HG02970 (cell line): ENCODE measurements around the gene COG7.
"Not testable (repeated sequence)": the region's sequence is repeated elsewhere in the genome, so short reads cannot be mapped to it uniquely, and the experiment has no call there.

Experiments
- ATAC-seq: cut with Tn5 transposase; IDR thresholded peaks from one replicate; pipeline ENCODE4 v1.9.1; 2021; ENCODE audit warnings: mild to moderate bottlenecking, moderate library complexity, moderate number of reproducible peaks; ENCODE audit not compliant: unreplicated experiment, low FRiP score

COG7 gene

GRCh38 chr16:23366341-23366740 lies 86.6 kb downstream of the COG7 start:
- not testable (repeated sequence) for ATAC-seq

GRCh38 chr16:23365602-23366240 lies 87.3 kb downstream of the COG7 start:
- no peak for ATAC-seq

GRCh38 chr16:23362460-23363317 lies 90.3 kb downstream of the COG7 start:
- ATAC-seq: no peak

GRCh38 chr16:23359092-23359760 lies 93.8 kb downstream of the COG7 start:
- no peak for ATAC-seq

- ATAC-seq: no peak
These were observed 95.2 kb downstream of the COG7 start for GRCh38 chr16:23357761-23358290.

GRCh38 chr16:23356941-23357340 lies 96.0 kb downstream of the COG7 start:
- no peak for ATAC-seq

GRCh38 chr16:23355106-23355670 lies 97.8 kb downstream of the COG7 start:
- no peak for ATAC-seq

- ATAC-seq: no peak
These were observed 98.7 kb downstream of the COG7 start for GRCh38 chr16:23354246-23354645.

- no peak for ATAC-seq
These were observed 99.5 kb downstream of the COG7 start for GRCh38 chr16:23353440-23353839.

- no peak for ATAC-seq
These were observed 101.6 kb downstream of the COG7 start for GRCh38 chr16:23351360-23351759.

- no peak for ATAC-seq
These were observed 104.2 kb downstream of the COG7 start for GRCh38 chr16:23348579-23349469.

- no peak for ATAC-seq
These were observed 107.8 kb downstream of the COG7 start for GRCh38 chr16:23345237-23345636.

GRCh38 chr16:23343643-23344612 lies 109.1 kb downstream of the COG7 start:
- no peak for ATAC-seq

GRCh38 chr16:23342083-23342640 lies 110.8 kb downstream of the COG7 start:
- no peak for ATAC-seq

- ATAC-seq: no peak
These were observed 113.2 kb downstream of the COG7 start for GRCh38 chr16:23339787-23340186.
